A673 (cell line): Measurements from ENCODE around the gene THUMPD3.

Experiments
- CTCF ChIP-seq: fragments of 300-800, 200-600 bp; sonication (generic); conservative IDR thresholded peaks from 2 replicates; pipeline ENCODE4 v1.5.1; 2017; ENCODE audit warnings: low read depth, mild to moderate bottlenecking, antibody characterized with exemption, low read length, moderate library complexity, mixed read lengths
- EZH2 ChIP-seq: fragments of 200-600 bp; sonication (generic); IDR thresholded peaks from 2 replicates; pipeline ENCODE4 v1.6.1; 2017; ENCODE audit warnings: borderline replicate concordance, low read depth, mild to moderate bottlenecking, mixed read lengths, antibody characterized with exemption, low read length; ENCODE audit not compliant: poor library complexity, severe bottlenecking

GRCh38 chr3:9405756-9406155 is 42.9 kb downstream of the THUMPD3 start:
- TF ChIP-seq CTCF (no peak), EZH2 (no peak)
